Measurements from ENCODE around the gene PCF11.
"Not testable (repeated sequence)": the region's sequence is repeated elsewhere in the genome, so short reads cannot be mapped to it uniquely, and the experiment has no call there.

Gene PCF11, protein sequence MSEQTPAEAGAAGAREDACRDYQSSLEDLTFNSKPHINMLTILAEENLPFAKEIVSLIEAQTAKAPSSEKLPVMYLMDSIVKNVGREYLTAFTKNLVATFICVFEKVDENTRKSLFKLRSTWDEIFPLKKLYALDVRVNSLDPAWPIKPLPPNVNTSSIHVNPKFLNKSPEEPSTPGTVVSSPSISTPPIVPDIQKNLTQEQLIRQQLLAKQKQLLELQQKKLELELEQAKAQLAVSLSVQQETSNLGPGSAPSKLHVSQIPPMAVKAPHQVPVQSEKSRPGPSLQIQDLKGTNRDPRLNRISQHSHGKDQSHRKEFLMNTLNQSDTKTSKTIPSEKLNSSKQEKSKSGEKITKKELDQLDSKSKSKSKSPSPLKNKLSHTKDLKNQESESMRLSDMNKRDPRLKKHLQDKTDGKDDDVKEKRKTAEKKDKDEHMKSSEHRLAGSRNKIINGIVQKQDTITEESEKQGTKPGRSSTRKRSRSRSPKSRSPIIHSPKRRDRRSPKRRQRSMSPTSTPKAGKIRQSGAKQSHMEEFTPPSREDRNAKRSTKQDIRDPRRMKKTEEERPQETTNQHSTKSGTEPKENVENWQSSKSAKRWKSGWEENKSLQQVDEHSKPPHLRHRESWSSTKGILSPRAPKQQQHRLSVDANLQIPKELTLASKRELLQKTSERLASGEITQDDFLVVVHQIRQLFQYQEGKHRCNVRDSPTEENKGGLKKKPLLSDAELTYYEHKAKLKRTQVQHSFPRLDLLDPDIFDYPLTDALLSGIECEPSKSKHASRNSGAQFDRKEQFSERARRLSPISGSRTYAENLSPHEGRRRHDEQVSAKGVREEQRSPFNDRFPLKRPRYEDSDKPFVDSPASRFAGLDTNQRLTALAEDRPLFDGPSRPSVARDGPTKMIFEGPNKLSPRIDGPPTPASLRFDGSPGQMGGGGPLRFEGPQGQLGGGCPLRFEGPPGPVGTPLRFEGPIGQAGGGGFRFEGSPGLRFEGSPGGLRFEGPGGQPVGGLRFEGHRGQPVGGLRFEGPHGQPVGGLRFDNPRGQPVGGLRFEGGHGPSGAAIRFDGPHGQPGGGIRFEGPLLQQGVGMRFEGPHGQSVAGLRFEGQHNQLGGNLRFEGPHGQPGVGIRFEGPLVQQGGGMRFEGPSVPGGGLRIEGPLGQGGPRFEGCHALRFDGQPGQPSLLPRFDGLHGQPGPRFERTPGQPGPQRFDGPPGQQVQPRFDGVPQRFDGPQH (N-terminal part only)

DNA sequence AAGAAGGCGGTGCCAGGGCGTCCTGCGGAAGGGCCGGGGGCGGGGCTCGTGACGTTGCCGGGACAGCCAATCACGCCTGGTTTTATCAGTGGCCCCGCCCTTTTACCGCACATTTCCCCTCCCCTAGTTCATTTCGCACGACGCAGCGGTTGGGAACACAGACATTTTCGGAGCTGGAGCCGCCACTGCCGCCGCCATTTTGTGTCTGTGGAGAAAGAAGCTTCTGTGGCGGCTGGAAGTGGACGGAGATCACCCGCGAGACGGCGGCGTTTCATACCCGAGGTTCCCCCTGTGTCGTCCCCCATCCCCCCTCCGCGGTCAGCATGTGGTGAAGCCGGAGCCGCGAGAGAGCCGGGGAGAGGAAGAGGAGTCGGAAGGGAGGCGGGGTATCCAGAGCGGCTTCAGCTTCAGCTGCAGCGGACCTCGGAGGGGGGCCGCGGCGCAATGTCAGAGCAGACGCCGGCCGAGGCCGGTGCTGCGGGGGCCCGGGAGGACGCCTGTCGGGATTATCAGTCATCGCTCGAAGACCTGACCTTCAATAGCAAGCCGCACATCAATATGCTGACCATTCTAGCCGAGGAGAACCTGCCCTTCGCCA, at the start of gene PCF11:
TSS of gene PCF11 (plus strand) at position 136 of the 598 bp plus-strand sequence. CDS start at position 445, 309 bp downstream.
- no peak for DNase-seq

DNA sequence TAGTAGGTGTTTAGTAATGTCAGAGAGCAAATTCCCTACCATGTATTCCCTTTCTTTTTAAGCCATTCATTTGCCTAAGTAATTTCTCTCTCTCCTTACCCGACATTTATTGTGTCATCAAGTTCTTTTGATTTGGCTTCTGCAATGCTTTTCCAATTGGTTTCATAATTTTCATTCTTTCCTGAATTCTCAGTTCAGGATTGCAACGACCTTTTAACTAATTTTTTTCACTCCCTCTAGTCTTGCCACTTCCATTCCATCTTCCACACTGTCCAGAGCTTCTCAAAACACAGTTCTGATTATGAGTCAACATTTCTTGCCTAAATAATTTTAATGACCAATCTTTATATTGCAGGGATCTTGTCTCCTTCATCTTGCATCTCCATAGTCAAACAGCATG, 44.0 kb upstream of the PCF11 start:
- no peak for DNase-seq

DNA sequence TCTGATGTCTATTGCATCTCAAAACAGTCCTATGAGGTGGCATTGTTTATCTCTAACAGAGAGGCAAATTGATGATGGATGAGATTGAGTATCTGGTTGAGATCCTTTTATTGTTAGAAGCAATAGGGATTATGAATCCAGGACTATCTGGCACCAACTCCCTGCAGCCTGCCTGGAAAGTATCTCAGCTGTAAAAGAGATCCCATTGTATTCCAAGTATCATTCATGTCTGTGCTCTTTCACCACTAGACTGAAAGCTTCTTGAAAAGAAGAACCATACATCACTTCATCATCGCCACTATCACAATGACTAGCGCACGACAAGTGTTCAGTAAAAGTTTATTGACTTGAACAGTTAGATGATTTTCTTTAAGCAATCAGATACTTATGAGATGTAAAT, 41.9 kb upstream of the PCF11 start:
- no peak for DNase-seq

DNA sequence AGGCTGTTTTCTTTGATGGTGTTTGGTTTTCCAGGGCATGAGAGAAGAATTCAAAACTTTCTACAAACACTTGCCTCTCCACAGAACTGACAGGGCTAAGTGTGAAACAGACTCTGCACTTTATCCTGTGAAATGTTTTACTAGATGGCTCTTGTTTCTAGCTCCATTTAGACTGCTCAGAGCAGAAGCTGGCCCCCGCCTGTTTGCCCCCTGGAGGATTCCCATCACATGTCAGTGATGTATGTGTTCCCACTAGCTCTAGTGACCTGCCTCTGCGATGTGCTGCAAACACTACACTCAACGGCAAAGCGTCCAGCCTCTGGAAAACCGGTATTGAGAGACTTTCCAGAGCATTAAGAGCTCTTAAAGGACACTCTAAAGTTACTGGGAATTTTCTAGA, 41.4 kb upstream of the PCF11 start:
- no peak for DNase-seq

DNA sequence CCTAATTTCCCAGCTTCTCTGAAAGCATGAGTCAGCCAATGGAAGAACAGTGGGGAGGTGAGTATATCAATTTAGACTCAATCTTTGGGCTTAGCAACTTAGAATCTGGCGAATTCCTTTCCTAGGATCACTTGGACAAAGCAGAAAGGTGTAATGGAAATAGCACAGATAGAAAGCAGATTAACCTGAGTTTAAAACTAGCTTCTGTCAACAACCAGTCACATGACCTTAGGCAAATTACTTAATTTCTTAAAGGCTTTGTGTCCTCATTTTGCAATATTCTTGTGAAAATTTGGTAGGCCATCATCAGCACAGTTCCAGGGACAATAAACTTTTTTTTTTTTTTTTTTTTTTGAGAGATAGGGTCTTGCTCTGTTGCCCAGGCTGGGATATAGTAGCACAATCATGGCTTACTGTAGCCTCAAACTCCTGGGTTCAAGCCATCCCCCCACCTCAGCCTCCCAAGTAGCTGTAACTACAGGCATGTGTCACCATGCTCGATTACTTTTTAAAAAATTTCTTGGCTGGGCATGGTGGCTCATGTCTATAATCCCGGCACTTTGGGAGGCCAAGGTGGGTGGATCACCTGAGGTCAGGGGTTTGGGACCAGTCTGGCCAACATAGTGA, 40.8 kb upstream of the PCF11 start:
- DNase-seq = no peak

DNA sequence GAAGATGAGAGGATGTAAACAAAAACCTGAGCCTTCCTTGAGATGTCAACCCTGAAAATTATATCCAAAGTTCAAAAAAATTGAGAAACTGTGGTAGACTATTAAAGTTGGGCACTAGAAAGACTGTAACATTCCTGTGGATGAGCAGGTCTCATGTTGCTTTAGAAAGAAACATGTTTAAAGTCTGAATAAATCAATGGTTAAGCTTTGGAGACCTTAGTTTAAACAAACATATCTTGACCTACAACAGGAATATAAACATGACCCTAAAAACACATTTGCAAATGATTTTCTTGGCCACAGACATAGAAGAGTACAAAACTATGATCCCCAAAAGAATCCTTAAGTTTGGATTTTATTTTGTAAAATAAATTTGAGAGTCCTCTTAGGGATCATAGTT, 38.1 kb upstream of the PCF11 start:
- DNase-seq = no peak

DNA sequence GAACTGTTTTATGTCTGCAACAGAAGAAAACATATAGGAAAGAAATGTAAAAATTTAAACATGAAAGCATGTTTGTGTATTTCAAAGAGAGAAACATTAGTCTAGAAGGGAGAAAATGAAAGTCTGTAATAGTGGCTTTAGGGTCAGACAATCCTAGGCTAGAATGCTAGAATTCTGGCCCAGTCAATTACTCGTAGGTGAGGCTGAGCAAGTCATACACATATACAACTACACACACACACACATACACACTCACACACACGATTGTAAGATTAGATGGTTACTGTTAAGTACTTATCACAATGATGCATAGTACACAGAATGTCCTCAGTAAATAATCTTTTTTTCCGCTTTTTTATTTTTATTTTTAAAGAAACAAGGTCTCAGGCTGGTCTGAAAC, 37.7 kb upstream of the PCF11 start:
- DNase-seq = no peak

DNA sequence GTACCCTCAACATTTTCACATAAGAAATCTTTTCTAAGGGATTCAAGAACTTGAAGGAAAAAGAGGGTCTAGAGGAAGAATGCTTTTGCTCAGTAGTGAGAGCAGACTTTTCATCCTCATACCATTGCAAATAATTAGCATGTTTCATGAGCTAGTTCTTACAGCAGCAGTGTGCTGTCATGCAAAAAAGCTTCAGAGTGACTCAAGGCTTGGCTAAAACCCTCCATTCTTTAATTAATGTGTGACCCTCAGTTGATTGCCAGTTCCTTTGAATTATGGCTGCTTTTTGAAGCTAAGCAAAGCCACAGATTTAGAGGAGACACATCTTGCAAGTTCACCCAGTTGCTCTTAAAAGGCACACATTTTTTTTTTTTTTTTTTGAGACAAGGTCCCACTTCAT, 36.6 kb upstream of the PCF11 start:
- DNase-seq = peak; percentile 36

DNA sequence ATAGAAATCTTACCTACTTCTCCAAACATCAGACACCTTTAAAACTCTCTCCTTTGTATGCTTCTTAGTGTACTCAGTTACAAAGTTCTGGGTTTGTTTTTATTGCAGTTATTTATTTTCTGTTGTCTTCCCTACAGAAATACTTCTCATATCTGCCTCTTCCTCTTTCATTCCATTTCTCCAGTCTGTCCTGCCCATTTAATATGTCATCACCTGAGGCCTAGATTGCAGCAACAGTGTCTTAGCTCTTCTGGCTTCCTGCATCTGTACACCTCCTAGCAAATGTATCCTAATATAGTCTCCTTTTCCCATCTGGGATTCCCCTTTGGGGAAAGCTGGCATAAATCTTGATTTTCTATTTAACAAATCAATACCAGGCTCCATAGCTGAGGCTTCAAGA, 34.9 kb upstream of the PCF11 start:
- no peak for DNase-seq

DNA sequence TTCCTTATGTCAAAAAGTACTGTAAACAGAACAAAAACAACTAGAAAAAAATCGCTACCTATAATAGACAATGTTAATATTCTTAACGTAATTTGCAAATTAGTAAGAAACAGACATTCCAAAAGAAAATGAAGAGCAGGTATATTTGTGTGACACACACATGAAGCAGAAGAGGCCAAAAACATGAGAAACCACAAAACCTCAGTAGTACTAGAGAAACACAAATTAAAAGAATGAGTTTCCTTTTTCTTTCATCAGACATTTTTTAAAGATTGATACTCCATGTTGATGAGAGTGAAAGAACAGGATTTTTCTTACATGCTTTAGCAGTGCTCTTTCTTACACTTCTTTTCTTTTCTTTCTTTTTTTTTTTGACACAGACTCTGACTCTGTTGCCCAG, 34.2 kb upstream of the PCF11 start:
- DNase-seq = no peak

DNA sequence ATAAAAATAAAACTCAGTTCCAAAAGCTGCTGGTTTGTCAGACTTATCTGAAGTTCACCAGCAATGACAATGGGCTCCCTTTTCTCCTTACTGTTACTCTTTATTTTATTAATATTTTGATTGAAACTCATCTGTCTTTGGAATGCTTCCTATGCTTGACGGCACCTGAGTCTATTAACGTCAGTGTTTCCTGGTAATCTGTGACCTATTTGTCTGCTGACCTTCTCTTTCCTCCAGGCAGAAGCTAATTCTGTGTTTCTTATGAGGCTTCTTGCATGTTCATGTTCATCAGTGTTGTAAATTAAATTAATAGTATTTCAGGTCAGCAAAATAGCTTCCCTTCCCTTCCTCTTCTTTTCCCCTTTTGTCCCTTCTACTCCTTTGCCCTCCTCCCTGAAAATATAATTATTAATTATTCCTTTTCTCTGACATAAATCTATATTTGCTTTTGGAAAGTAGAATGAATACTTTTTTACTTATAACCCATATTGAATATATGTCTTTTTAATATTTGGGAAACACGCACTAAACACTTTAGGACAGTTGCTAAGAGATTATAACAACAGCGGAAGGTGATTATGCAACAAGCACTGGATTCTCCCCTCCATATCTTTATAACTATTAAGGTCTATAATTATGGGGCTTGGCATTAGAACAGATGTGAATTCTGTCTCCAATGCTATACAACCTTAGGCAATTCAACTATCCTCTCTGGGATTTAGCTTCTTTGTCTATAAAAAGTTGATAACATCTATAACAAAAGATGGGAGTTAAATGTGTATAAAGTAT, 32.1 kb upstream of the PCF11 start:
- DNase-seq = no peak

DNA sequence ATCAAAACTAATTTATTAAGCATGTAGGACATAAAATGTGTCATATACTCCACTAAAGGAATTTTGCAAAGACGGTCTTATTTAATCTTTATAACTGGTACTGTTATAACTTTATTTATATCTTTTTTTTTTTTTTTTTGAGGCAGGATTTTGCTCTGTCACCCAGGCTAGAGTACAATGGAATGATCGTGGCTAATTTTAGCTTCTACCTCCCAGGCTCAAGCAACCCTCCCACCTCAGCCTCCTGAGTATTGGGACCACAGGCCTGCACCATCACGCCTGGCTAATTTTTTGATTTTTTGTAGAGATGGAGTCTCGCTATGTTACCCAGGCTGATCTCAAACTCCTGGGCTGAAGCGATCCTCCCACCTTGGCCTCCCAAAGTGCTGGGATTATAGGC, 31.4 kb upstream of the PCF11 start:
- DNase-seq = no peak

DNA sequence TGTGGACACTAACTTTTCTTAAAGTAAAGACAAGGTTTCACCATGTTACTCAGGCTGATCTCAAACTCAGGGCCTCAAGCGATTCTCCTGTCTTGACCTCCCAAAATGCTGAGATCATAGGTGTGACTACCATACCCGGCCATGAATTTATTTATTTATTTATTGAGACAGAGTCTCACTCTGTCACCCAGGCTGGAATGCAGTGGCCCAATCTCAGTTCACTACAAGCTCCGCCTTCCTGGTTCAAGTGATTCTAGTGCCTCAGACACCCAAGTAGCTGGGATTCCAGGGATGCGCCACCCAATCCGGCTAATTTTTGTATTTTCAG, 29.7 kb upstream of the PCF11 start:
- no peak for DNase-seq

DNA sequence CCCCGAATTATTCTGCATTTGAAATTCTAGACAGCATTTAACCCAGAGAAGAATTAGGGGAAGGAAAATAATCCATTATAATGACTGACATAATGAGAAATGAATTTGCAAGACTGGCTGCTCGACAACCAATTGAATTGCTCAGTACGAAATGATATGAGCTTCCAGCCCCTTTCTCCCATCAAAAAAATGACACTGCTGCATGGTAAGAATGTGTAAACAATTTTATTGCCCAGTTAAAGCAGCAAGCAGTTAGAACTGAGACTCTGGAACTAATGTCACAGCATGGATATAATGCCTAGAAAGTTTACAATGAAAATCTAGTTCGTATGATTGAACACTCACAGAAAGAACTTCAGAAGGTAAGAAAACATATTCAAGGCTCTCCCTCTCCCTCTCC, 24.7 kb upstream of the PCF11 start:
- DNase-seq = no peak

DNA sequence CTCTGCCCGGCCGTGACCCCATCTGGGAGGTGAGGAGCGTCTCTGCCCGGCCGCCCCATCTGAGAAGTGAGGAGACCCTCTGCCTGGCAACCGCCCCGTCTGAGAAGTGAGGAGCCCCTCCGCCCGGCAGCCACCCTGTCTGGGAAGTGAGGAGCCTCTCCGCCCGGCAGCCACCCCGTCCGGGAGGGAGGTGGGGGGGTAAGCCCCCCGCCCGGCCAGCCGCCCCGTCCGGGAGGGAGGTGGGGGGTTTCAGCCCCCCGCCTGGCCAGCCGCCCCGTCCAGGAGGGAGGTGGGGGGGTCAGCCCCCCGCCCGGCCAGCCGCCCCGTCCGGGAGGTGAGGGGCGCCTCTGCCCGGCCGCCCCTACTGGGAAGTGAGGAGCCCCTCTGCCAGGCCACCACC, 23.7 kb upstream of the PCF11 start:
- not testable (repeated sequence) for DNase-seq

DNA sequence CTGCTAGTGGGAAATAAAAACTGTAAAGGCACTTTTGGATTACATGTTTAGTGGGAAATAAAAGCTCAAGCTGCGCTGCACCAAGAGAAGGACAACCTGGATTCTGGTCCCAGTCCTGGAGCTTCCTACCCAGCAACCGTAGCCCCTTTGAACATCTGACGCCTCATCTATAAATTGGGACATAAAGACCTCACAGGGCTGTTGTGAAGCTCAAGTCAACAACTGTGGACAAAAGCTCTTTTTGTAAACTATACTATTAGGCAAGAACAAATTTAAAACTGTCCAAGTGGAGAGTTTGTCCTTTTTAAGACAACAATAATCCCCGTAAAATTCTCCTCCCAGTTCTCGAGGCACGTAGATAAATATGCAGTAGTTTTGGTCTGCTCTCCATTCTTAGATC, 17.6 kb upstream of the PCF11 start:
- no peak for DNase-seq

DNA sequence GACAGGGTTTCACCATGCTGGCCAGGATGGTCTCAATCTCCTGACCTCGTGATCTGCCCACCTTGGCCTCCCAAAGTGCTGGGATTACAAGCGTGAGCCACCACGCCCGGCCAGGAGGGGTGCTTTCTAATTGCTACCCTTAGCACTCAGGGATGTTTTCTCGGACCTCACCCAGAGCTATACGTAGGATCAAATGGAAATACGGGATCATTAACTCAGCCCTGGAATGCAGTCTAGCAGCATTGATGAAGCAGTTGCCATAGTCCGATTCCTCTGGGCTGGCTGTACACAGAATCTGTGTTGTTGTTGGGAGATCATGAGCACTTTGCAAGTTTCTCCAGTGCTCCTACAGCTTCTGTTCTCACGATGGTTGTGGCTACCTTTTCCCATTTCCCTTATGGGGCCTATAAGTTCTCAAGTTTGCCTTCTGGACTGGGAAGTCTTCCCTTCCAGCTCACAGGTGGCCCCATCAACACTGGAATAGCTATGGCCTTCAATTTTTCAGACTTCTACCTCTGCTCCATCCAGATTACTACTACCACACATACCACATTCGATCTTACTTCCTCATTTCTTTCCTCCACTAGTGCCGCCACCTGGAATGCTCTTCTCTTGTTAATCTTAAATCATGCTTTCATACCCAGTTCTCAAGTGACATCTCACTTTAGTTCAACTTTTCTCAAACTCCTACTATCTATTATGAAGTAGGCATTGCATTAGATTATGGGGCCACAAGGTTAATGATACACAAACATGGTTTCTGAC, 16.1 kb upstream of the PCF11 start:
- no peak for DNase-seq

DNA sequence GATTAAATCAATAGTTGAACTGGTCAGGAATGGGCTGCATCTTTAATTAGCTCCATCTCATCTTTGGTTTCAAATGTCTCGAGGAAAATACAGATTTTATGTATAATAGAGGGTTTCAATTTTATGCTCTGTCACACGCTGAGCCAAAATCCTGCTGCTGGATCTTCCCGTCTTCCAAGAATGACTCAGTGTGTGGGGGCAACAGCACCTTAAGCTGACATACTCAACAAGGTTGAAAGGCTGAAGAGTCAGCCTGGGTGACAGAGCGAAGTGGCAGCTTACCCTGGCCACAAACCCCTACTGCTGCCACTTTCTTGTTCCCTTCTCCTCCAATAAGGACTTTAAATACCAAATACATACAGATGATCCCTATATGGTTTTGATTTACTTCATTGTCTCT, 9.0 kb upstream of the PCF11 start:
- no peak for DNase-seq

DNA sequence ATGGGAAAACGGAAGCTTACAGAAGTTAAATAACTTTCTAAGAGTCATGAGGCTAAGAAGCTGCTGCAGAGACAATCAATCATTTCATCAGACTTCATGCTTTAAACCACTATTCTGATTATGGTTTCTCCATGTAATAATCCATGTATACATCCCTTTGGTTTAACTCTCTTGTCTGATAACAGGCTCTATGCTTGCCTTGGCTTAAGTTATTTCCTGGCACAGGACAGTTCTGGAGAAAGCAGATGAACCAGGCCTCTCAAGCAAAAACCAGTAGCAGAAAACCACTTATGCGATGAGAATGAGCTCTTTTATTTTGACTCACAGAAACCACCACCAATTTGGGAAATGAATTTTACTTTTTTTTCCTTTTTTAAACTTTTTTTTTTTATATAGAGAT, 6.5 kb upstream of the PCF11 start:
- no peak for DNase-seq

DNA sequence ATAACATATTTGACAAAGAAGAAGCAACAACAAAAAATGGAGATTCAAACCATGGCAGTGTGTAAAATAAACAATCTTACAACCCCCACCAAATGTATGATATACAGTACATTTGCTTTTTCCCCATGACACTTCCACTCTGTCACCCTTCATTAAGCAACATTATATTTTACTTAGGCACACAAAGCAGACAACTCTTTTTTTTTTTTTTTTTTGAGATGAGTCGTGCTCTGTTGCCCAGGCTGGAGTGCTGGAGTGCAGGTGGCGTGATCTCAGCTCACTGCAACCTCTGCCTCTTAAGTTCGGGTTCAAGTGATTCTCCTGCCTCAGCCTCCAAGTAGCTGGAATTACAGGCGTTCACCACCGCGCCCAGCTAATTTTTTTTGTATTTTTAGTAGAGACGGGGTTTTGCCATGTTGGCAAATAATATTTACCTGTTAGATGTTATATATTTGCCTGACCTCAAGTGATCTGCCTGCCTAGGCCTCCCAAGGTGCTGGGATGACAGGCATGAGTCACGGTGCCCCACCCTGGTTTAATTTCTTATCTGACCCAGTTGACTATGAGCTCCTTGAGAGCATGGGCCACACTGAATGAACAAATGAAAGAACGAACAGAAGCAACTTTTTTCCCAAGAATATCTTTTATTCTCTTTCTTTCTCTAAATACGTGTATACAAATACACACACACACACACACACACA, 5.5 kb upstream of the PCF11 start:
- no peak for DNase-seq

Data from fibroblast of skin of right quadriceps (primary cell).